Erythroblast (primary cell): Measurements from ENCODE around the gene KIRREL3.

Experiments used
- GATA1 ChIP-seq: IDR thresholded peaks from 2 replicates; pipeline ENCODE4 v1.6.1; 2011; ENCODE audit warnings: low read depth, mild to moderate bottlenecking, control low read depth, low read length, moderate library complexity
- POLR2A ChIP-seq: IDR thresholded peaks from 2 replicates; pipeline ENCODE4 v1.6.1; 2011; ENCODE audit warnings: mild to moderate bottlenecking, low read length

- TF ChIP-seq POLR2A = no peak
- TF ChIP-seq GATA1 = no peak
These were observed 298.3 kb downstream of the KIRREL3 start for GRCh38 chr11:126702165-126702720.
